HG03064 (cell line): ENCODE results near the gene RASA3.

Experiments used
- ATAC-seq: cut with Tn5 transposase; IDR thresholded peaks from one replicate; pipeline ENCODE4 v1.9.1; 2021; ENCODE audit warnings: low read depth; ENCODE audit not compliant: unreplicated experiment

RASA3 gene

GRCh38 chr13:114042066-114042815 is 90.2 kb downstream of the RASA3 start:
- ATAC-seq, result no peak

GRCh38 chr13:114041493-114041892 is 90.9 kb downstream of the RASA3 start:
- ATAC-seq, result no peak

DNA sequence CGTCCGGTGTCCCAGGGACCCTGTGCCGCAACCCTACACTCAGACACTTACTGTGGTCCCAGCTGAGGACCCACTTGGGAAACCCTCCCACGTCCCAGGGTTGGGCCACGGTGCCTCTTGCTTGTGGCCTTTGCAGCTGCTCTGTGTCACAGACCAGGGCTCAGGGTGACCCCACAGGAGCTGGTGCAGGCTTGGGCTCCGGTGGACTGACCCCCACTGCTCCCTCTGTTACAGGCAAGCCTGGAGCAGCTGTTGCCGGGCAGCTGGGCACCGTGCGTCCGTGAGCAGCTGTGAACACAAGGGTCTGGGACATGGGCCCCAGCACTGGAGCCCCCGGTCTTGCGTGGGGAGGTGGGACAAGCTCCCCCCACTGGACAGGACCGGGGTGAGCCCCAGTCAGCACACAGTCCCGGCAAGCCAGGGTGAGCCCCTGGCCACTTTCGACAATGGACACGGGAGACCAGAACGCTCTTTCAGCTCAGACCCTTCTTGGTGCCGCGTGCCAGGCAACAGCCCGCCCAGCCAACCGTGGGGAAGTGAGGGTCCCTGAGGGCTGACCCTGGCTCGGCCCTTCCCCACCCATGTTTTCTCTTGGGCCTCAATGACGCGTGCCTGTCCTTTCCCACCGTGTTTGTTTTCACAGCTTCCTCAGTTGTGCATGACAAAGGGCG is 92.8 kb downstream of the RASA3 start:
- no peak for ATAC-seq

GRCh38 chr13:114038900-114039299 is 93.5 kb downstream of the RASA3 start:
- ATAC-seq, result no peak

DNA sequence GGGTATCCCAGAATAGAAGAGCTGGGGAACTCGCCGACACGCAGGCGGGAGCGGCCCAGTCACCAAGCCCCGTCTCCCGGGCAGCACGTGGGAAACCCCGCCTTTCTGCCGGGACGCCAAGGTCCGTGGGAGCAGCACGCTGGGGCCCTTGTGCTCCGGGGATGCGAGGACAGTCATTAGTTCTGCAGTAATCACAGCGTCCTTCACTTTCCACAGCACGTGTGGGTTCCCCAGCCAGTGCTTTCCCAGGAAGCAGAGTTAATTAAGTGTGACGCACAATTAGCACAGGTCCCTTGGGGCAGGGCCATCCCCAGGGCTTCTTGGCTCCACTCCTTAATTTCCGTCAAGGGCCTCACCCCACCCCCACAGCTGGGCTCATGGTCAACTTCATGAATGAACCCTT is 94.2 kb downstream of the RASA3 start:
- no peak for ATAC-seq

DNA sequence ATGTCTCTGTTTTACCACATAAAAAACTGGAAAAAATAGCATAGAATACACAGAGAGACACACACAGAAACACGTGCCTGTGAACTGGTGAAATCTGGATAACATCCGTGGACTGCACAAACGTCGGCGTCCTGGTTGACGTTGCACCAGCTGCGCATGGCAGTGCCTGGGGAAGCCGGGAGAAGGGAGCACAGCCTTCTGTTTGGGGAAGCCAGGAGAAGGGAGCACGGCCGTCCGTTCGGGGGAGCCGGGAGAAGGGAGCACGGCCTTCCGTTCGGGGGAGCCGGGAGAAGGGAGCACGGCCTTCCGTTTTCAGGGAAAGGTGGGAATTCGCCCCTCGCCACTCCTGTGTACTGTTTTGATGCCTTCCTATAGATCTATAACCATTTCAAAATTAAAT is 94.7 kb downstream of the RASA3 start:
- no peak for ATAC-seq

- no peak for ATAC-seq
Observed at GRCh38 chr13:114035583-114036531, 96.6 kb downstream of the RASA3 start.

- no peak for ATAC-seq
Observed at GRCh38 chr13:114035186-114035582, 97.2 kb downstream of the RASA3 start.

DNA sequence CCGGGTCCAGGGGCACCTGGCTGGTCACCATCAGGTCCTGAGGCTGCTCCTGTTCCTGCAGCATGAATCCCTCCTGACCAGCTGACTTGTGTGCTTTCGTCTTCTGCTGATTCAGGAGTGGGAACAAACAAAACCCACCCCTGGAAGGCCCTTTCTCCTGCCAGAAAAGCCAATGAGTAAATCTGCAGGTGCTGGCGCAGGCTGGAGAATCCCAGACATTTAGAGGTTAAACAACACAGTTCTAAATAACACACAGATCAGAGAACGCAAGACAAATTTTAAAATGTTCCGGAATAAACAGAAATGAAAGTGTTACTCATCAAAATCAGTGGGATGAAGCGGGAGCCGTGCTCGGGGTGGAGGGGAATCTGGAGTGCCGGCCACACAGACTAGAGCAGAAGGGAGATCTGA is 97.9 kb downstream of the RASA3 start:
- ATAC-seq, result no peak

- no peak for ATAC-seq
Observed at GRCh38 chr13:114033541-114034315, 98.7 kb downstream of the RASA3 start.

DNA sequence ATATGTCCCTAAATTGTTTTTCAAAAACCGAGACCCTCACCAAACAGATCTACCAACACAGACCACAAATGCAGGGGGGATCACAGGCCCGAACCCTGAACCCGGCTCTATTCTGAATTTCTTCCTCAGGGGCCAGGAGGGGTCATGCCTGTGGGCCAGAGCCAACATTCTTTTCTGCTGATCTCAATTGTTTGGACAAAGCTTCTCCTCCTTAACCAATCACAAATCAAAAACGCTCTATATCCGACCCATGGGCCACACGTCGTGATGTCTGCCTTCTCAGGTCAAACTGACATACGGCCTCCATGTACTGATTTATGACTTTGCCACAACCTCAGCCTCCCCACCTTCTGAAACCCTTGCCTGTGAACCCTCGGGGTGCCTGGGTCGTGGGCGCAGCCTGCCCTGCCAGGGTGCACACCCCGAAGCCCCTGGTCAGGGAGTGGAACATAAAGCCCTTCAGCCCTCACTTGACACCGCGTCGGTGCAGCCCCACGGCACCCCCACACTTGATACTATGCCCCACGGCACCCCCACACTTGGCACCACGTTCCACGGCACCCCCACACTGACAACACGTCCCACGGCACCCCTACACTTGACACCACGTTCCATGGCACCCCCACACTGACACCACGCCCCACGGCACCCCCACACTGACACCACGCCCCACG is 100.2 kb downstream of the RASA3 start:
- no peak for ATAC-seq

DNA sequence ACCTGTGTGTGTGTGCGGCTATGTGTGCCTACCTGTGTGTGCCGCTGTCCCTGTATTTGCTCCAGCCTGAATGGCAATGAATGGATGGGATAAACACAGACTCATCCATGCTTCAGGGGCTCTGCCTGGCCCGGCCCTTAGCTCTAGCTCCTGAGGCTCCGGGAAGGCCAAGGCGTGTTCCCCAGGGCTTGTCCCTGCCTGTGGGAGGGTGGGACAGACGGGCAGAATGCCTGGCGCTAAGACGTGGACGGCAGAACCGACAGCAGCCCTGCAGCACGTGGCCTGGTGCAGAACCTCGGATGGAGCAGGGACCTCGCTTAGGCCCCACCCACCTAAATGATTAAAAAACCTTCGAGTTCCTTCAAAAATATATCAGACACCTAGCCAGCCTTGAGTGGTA is 100.8 kb downstream of the RASA3 start:
- no peak for ATAC-seq

GRCh38 chr13:114030666-114031610 is 101.5 kb downstream of the RASA3 start:
- no peak for ATAC-seq

GRCh38 chr13:114029866-114030625 is 102.4 kb downstream of the RASA3 start:
- ATAC-seq, result no peak

DNA sequence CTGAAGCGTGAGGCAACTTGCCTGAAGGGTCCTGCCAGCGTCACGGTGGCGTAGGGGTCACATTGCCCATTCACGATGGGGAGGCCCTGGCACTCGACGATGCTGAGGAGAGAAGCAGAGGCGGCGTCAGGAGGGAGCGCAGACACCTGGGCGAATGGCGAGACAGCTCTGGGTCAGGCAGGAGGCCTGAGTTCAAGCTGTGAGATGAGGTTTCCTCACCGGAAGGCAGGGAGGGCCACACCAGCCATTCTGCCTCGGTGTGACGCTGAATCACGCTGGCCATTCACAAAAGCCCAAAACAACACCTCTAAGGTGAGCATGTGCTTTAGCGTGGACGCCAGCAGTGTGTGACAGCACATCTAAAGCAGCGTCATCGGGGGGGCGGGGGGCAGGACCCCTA is 104.6 kb downstream of the RASA3 start:
- no peak for ATAC-seq

DNA sequence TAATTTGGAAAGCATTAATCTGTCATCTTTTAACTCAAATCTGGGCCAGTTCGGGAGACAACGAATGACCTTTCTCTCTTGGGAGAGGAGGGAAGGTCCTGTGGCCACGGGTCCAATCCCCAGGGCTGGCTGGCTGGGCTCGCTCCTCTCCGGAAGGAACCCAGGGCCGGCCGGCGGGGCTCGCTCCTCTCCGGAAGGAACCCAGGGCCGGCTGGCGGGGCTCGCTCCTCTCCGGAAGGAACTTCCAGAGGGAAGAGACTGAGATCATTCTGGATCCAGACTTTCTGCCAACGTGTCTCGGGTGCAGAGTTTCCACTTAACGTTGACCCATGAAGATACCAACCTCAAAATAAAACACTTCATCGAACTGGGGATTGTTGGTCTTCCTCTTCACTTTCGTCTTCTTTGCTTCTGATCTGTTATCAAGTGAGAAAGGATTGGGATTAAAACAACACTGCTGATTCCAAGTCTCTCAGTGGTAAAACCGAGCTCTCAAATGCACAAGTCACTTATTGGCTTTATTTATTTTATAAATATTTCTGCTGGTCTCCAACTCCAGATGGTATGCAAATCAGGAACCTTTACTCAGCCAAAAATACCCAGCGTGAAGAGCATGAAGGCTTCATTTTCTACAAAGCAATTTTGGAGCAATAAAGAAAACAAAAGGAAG is 105.2 kb downstream of the RASA3 start:
- no peak for ATAC-seq

- no peak for ATAC-seq
Observed at GRCh38 chr13:114026481-114026880, 105.9 kb downstream of the RASA3 start.
